ENCODE results near the gene NEK7. TPM values are rescaled to one million over a fixed set of nuclear protein-coding genes. Genes with fewer than 3 reads are reported as not detected.
"Not testable (repeated sequence)": the region's sequence is repeated elsewhere in the genome, so short reads cannot be mapped to it uniquely, and the experiment has no call there.

The NEK7 gene
- total and polyA plus RNA-seq, 2 experiments from 2014 or later = 25.6 to 86.9 TPM

- H3K4me1 ChIP-seq (ENCODE audit: insufficient read depth) = peaks cover 6% of the 10 kb centered on the region
- DNase-seq (ENCODE audit: low spot score) = no peak
- H3K4me3 ChIP-seq = no peak overlapping the region
- TF ChIP-seq CTCF (IDR thresholded peaks at IDR 0.05; ENCODE audit: poor library complexity) = no peak
- no peak for TF ChIP-seq EZH2 (IDR thresholded peaks at IDR 0.05; ENCODE audit: borderline replicate concordance)
- TF ChIP-seq EZH2phosphoT487 (IDR thresholded peaks at IDR 0.05; ENCODE audit: low read depth, severe bottlenecking, unreplicated experiment) = no peak
- H3K27me3 ChIP-seq = no peaks in the 10 kb centered on the region
- H3K27ac ChIP-seq = no peak overlapping the region
- no peaks in the 10 kb centered on the region for H3K9me3 ChIP-seq (ENCODE audit: low read depth)
- H3K9me2 ChIP-seq (replicated peaks; ENCODE audit: insufficient read depth) = no peaks in the 10 kb centered on the region
- H2AFZ ChIP-seq = no peak overlapping the region
- peaks cover 16% of the 10 kb centered on the region for H4K20me1 ChIP-seq (ENCODE audit: insufficient read depth, poor library complexity, severe bottlenecking)
- H3K36me3 ChIP-seq (replicated peaks; ENCODE audit: insufficient read depth, low read depth) = no peaks in the 10 kb centered on the region
- H3K79me2 ChIP-seq = peaks cover 100% of the 10 kb centered on the region
- H3K4me2 ChIP-seq = no peak overlapping the region
- 84% methylated on average over 2 of the region's 2 CpGs for WGBS (ENCODE audit: low lambda C conversion rate, missing lambda C conversion rate)
Measured at GRCh38 chr1:198186916-198187580, 30.2 kb downstream of the NEK7 start.

- DNase-seq (ENCODE audit: low spot score) = no peak
- H3K4me1 ChIP-seq (ENCODE audit: insufficient read depth) = peaks cover 6% of the 10 kb centered on the region
- H4K20me1 ChIP-seq (ENCODE audit: insufficient read depth, poor library complexity, severe bottlenecking) = peaks cover 24% of the 10 kb centered on the region
Measured at GRCh38 chr1:198187973-198188588, 31.3 kb downstream of the NEK7 start.

GRCh38 chr1:198191117-198191516, 34.3 kb downstream of the NEK7 start:
- no peaks in the 10 kb centered on the region for H3K9me2 ChIP-seq (replicated peaks; ENCODE audit: insufficient read depth)
- no peaks in the 10 kb centered on the region for H3K27me3 ChIP-seq
- H3K27ac ChIP-seq = no peak overlapping the region
- H2AFZ ChIP-seq = no peak overlapping the region
- no peaks in the 10 kb centered on the region for H3K4me1 ChIP-seq (ENCODE audit: insufficient read depth)
- no peaks in the 10 kb centered on the region for H3K9me3 ChIP-seq (ENCODE audit: low read depth)
- TF ChIP-seq EZH2 (IDR thresholded peaks at IDR 0.05; ENCODE audit: borderline replicate concordance) = no peak
- TF ChIP-seq CTCF (IDR thresholded peaks at IDR 0.05; ENCODE audit: poor library complexity) = no peak
- no peak for TF ChIP-seq EZH2phosphoT487 (IDR thresholded peaks at IDR 0.05; ENCODE audit: low read depth, severe bottlenecking, unreplicated experiment)
- 100% methylated on average over 2 of the region's 2 CpGs for WGBS (ENCODE audit: low lambda C conversion rate, missing lambda C conversion rate)
- peaks cover 100% of the 10 kb centered on the region for H3K79me2 ChIP-seq
- H3K36me3 ChIP-seq (replicated peaks; ENCODE audit: insufficient read depth, low read depth) = no peaks in the 10 kb centered on the region
- peaks cover 27% of the 10 kb centered on the region for H4K20me1 ChIP-seq (ENCODE audit: insufficient read depth, poor library complexity, severe bottlenecking)
- H3K4me3 ChIP-seq = no peak overlapping the region
- DNase-seq (ENCODE audit: low spot score) = no peak
- no peak overlapping the region for H3K4me2 ChIP-seq

More at GRCh38 chr1:198187973-198188588, 31.3 kb downstream of the NEK7 start:
- no peaks in the 10 kb centered on the region for H3K9me2 ChIP-seq (replicated peaks; ENCODE audit: insufficient read depth)
- H3K9me3 ChIP-seq (ENCODE audit: low read depth) = no peaks in the 10 kb centered on the region
- H3K36me3 ChIP-seq (replicated peaks; ENCODE audit: insufficient read depth, low read depth) = no peaks in the 10 kb centered on the region
- no peak overlapping the region for H2AFZ ChIP-seq
- H3K79me2 ChIP-seq = peaks cover 100% of the 10 kb centered on the region
- no peaks in the 10 kb centered on the region for H3K27me3 ChIP-seq
- H3K27ac ChIP-seq = no peak overlapping the region
- no peak overlapping the region for H3K4me3 ChIP-seq
- WGBS (ENCODE audit: low lambda C conversion rate, missing lambda C conversion rate) = 83% methylated on average over 3 of the region's 3 CpGs
- H3K4me2 ChIP-seq = no peak overlapping the region
- TF ChIP-seq EZH2 (IDR thresholded peaks at IDR 0.05; ENCODE audit: borderline replicate concordance) (no peak), EZH2phosphoT487 (IDR thresholded peaks at IDR 0.05; ENCODE audit: low read depth, severe bottlenecking, unreplicated experiment) (no peak), CTCF (IDR thresholded peaks at IDR 0.05; ENCODE audit: poor library complexity) (no peak)

- DNase-seq (ENCODE audit: low spot score); H3K4me3 ChIP-seq; H3K4me2 ChIP-seq; H3K9me2 ChIP-seq (replicated peaks; ENCODE audit: insufficient read depth); H3K27ac ChIP-seq; H3K4me1 ChIP-seq (ENCODE audit: insufficient read depth); H2AFZ ChIP-seq; H3K36me3 ChIP-seq (replicated peaks; ENCODE audit: insufficient read depth, low read depth); H3K27me3 ChIP-seq; H3K9me3 ChIP-seq (ENCODE audit: low read depth): not testable (repeated sequence)
- H4K20me1 ChIP-seq (ENCODE audit: insufficient read depth, poor library complexity, severe bottlenecking) = peaks cover 37% of the 10 kb centered on the region
- H3K79me2 ChIP-seq = peaks cover 100% of the 10 kb centered on the region
- 96% methylated on average over 1 of the region's 1 CpG for WGBS (ENCODE audit: low lambda C conversion rate, missing lambda C conversion rate)
Measured at GRCh38 chr1:198193871-198194270, 37.1 kb downstream of the NEK7 start.
